ENCODE results near the gene RRP1. TPM values are rescaled to one million over a fixed set of nuclear protein-coding genes. Genes with fewer than 3 reads are reported as not detected.

The RRP1 gene
- total RNA-seq, 1 experiment from 2014 or later = 53.9 TPM

DNA sequence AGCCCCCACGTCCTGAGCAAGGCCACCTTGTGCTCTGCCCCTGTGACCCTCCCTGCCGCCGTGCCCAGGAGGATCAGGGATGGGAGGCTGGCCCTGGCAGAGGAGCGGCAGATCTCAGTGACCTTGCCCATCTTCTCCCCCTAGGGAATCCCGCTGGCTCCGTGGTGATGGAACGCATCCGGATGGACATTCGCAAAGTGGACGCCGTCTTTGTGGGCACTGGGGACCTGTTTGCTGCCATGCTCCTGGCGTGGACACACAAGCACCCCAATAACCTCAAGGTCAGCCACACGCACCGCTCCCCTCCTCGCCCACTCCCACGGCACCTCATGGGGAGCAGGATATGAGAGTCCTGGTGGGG is 36.0 kb upstream of the RRP1 start:
- Histone ChIP-seq H3K4me1 (ENCODE audit: control insufficient read depth in 1 of 2, insufficient read depth in 2 of 2, low read length in 2 of 2) (peaks cover 0 to 11% of the 10 kb centered on the region in 2 experiments; a peak in 2 of 4 replicates), H3K27ac (ENCODE audit: low read depth, low read length) (no peak overlapping the region), H3K4me3 (replicated peaks in 1 of 2; ENCODE audit: low read depth in 1 of 2, low read length in 2 of 2) (no peak overlapping the region), H3K9me2 (ENCODE audit: insufficient read depth) (no peaks in the 10 kb centered on the region), H2AFZ (ENCODE audit: low read depth, low read length, poor library complexity, severe bottlenecking) (no peak overlapping the region), H3K79me2 (ENCODE audit: insufficient read depth, low read length) (no peaks in the 10 kb centered on the region), H3K9me3 (ENCODE audit: control insufficient read depth in 1 of 2, insufficient read depth in 1 of 2, low read depth in 1 of 2, low read length in 2 of 2) (no peaks in the 10 kb centered on the region), H4K20me1 (ENCODE audit: insufficient read depth) (no peaks in the 10 kb centered on the region), H3K4me2 (ENCODE audit: low read length) (no peak overlapping the region), H3K9ac (ENCODE audit: low read length) (no peak overlapping the region), H3K27me3 (ENCODE audit: insufficient read depth, low read length) (no peaks in the 10 kb centered on the region), H3K36me3 (ENCODE audit: control insufficient read depth in 1 of 2, insufficient read depth in 2 of 2, low read length in 2 of 2) (peaks cover 20 to 68% of the 10 kb centered on the region in 2 experiments; a peak in 3 of 4 replicates)
- DNase-seq (ENCODE audit: low read depth, low spot score) = no peak
- BruUV-seq (replicated peaks) = no TSS peak
- CTCF ChIA-PET = no interaction called here
- TF ChIP-seq, protein P1, sequence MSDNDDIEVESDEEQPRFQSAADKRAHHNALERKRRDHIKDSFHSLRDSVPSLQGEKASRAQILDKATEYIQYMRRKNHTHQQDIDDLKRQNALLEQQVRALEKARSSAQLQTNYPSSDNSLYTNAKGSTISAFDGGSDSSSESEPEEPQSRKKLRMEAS (IDR thresholded peaks at IDR 0.05) = no peak
- TF ChIP-seq SIN3A (IDR thresholded peaks at IDR 0.05; ENCODE audit: low read depth) (no peak), ZFX (IDR thresholded peaks at IDR 0.05) (no peak), EZH2 (IDR thresholded peaks at IDR 0.05) (no peak), YY1 (IDR thresholded peaks at IDR 0.05; ENCODE audit: extremely low read depth, insufficient replicate concordance, low read depth, low read length) (no peak), SP1 (IDR thresholded peaks at IDR 0.05; ENCODE audit: low read depth) (no peak), EGR1 (IDR thresholded peaks at IDR 0.05; ENCODE audit: low read depth) (no peak), EZH2phosphoT487 (IDR thresholded peaks at IDR 0.05; ENCODE audit: borderline replicate concordance) (no peak), CTCF (IDR thresholded peaks at IDR 0.05 in 2 of 3, conservative IDR thresholded peaks at IDR 0.05 in 1 of 3; ENCODE audit: borderline replicate concordance in 1 of 3, insufficient read depth in 1 of 3, low read depth in 2 of 3, low read length in 2 of 3) (no peak)
- TF ChIP-seq, protein P2, sequence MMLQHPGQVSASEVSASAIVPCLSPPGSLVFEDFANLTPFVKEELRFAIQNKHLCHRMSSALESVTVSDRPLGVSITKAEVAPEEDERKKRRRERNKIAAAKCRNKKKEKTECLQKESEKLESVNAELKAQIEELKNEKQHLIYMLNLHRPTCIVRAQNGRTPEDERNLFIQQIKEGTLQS (IDR thresholded peaks at IDR 0.05) = no peak
- RAD21 ChIA-PET (ENCODE audit: low non-redundant PET in 1 of 2, low total read pairs in 2 of 2, uncharacterized antibody in 2 of 2, unreplicated experiment in 2 of 2) = no interaction called here
- ATAC-seq = no peak
- intact Hi-C loops (cut with micrococcal nuclease) = no loop called here
- POLR2A ChIA-PET = no interaction called here
